ENCODE measurements around the gene DBX2.

GRCh38 chr12:45076417-45077026, 25.6 kb upstream of the DBX2 start:
- TF ChIP-seq, protein P1, sequence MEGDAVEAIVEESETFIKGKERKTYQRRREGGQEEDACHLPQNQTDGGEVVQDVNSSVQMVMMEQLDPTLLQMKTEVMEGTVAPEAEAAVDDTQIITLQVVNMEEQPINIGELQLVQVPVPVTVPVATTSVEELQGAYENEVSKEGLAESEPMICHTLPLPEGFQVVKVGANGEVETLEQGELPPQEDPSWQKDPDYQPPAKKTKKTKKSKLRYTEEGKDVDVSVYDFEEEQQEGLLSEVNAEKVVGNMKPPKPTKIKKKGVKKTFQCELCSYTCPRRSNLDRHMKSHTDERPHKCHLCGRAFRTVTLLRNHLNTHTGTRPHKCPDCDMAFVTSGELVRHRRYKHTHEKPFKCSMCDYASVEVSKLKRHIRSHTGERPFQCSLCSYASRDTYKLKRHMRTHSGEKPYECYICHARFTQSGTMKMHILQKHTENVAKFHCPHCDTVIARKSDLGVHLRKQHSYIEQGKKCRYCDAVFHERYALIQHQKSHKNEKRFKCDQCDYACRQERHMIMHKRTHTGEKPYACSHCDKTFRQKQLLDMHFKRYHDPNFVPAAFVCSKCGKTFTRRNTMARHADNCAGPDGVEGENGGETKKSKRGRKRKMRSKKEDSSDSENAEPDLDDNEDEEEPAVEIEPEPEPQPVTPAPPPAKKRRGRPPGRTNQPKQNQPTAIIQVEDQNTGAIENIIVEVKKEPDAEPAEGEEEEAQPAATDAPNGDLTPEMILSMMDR (conservative IDR thresholded peaks at IDR 0.05; ENCODE audit: low read depth, low read length) = no peak
- TF ChIP-seq EZH2 (IDR thresholded peaks at IDR 0.05; ENCODE audit: borderline replicate concordance, low read depth, low read length, poor library complexity, severe bottlenecking) = no peak
